ENCODE data around the gene TTLL11.

DNA sequence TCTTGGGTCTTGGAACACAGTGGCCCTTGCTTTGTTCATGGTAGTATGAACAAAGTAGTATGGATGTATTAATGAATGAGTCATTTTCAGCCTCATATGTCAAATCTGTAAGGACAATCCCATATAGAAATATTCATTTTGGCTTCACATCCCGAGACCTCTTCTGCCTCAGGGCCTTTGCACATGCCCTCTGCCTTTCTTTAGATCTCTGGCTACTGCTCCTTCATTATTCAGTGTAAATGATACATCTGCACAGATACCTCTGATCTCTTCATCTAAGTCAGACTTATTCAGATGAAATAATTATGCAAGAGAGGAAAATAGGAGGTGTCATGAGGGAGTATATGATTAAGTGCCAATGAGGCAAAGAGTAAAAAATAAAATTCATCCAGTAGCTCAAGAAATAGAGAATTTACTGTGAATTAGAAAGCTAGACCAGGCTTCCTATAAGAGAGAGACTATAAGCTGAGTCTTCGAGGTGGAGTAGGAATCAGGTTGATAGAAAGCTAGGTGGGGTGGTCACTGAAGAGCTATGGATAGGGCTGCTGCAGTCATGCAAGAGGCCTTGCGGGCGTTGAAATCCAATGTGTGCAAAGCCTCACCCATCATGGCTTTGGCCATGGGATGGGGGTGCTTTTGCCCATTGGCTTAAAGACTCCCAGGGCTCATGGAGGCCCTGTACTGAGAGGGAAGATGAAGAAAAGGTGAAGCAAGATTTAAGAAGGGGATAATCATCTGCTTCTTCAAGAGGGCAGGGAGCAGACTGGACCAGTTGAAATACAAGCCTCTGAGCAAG is 3.7 kb upstream of the TTLL11 start:
- TF ChIP-seq POLR2A (IDR thresholded peaks at IDR 0.05): no peak
- TF ChIP-seq, protein P1, sequence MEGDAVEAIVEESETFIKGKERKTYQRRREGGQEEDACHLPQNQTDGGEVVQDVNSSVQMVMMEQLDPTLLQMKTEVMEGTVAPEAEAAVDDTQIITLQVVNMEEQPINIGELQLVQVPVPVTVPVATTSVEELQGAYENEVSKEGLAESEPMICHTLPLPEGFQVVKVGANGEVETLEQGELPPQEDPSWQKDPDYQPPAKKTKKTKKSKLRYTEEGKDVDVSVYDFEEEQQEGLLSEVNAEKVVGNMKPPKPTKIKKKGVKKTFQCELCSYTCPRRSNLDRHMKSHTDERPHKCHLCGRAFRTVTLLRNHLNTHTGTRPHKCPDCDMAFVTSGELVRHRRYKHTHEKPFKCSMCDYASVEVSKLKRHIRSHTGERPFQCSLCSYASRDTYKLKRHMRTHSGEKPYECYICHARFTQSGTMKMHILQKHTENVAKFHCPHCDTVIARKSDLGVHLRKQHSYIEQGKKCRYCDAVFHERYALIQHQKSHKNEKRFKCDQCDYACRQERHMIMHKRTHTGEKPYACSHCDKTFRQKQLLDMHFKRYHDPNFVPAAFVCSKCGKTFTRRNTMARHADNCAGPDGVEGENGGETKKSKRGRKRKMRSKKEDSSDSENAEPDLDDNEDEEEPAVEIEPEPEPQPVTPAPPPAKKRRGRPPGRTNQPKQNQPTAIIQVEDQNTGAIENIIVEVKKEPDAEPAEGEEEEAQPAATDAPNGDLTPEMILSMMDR (IDR thresholded peaks at IDR 0.05): no peak
